Activated CD8-positive, alpha-beta memory T cell treated with anti-CD3 and anti-CD28 coated beads, Interleukin-2, amount 50 U/mL, for 1 hour (primary cell): Measurements from ENCODE around the gene NDUFAB1.
"Not testable (repeated sequence)": the region's sequence is repeated elsewhere in the genome, so short reads cannot be mapped to it uniquely, and the experiment has no call there.

Experiments used
- DNase-seq: peaks from one replicate; pipeline ENCODE4 v3.0.0-alpha.2; 2020; ENCODE audit errors: extremely low read depth

Gene NDUFAB1

GRCh38 chr16:23554536-23554935 is 41.6 kb downstream of the NDUFAB1 start:
- DNase-seq, result no peak

GRCh38 chr16:23552161-23552560 is 44.0 kb downstream of the NDUFAB1 start:
- no peak for DNase-seq

GRCh38 chr16:23549938-23550337 is 46.2 kb downstream of the NDUFAB1 start:
- no peak for DNase-seq

GRCh38 chr16:23544436-23544835 is 51.7 kb downstream of the NDUFAB1 start:
- no peak for DNase-seq

- DNase-seq, result not testable (repeated sequence)
Observed at GRCh38 chr16:23540817-23541178, 55.3 kb downstream of the NDUFAB1 start.

- no peak for DNase-seq
Observed at GRCh38 chr16:23539984-23540816, 55.9 kb downstream of the NDUFAB1 start.

- DNase-seq, result no peak
Observed at GRCh38 chr16:23538919-23539278, 57.2 kb downstream of the NDUFAB1 start.

GRCh38 chr16:23537390-23537789 is 58.7 kb downstream of the NDUFAB1 start:
- DNase-seq, result no peak

- DNase-seq, result no peak
Observed at GRCh38 chr16:23535901-23536300, 60.2 kb downstream of the NDUFAB1 start.

- DNase-seq, result no peak
Observed at GRCh38 chr16:23534868-23535860, 61.0 kb downstream of the NDUFAB1 start.

- no peak for DNase-seq
Observed at GRCh38 chr16:23532448-23532847, 63.7 kb downstream of the NDUFAB1 start.
